ENCODE measurements around the gene GRK5.

The GRK5 gene

DNA sequence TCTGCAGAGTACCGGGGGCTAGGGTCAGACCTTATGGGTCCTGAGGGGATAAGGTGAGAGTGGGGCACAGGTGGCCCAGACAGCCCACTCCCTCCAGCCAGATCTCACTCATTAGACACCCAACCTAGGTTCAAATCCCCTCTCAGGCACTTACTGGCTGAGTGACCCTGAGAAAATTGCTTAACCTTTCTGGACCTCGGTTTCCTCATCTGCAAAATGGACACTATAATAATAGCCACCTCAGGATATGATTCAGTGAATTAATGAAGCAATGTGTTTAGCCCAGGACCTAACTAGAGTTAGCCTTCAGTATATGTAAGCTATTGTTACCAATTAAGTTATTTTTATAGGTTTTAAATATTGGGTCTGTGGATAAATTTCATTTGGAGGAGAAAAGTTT lies 212.6 kb downstream of the GRK5 start:
- TF ChIP-seq POLR2A (IDR thresholded peaks at IDR 0.05; ENCODE audit: extremely low read depth, insufficient read length) (no peak), MYC (IDR thresholded peaks at IDR 0.05; ENCODE audit: low read depth, low read length) (no peak), MAX (IDR thresholded peaks at IDR 0.05; ENCODE audit: low read depth, low read length) (no peak)
- TF ChIP-seq, protein P1, sequence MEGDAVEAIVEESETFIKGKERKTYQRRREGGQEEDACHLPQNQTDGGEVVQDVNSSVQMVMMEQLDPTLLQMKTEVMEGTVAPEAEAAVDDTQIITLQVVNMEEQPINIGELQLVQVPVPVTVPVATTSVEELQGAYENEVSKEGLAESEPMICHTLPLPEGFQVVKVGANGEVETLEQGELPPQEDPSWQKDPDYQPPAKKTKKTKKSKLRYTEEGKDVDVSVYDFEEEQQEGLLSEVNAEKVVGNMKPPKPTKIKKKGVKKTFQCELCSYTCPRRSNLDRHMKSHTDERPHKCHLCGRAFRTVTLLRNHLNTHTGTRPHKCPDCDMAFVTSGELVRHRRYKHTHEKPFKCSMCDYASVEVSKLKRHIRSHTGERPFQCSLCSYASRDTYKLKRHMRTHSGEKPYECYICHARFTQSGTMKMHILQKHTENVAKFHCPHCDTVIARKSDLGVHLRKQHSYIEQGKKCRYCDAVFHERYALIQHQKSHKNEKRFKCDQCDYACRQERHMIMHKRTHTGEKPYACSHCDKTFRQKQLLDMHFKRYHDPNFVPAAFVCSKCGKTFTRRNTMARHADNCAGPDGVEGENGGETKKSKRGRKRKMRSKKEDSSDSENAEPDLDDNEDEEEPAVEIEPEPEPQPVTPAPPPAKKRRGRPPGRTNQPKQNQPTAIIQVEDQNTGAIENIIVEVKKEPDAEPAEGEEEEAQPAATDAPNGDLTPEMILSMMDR (IDR thresholded peaks at IDR 0.05; ENCODE audit: low read depth, low read length) = no peak
- no peak overlapping the region for H3K4me3 ChIP-seq (ENCODE audit: low read depth, low read length)
- DNase-seq (ENCODE audit: low read depth) = no peak

- DNase-seq (ENCODE audit: low read depth) = no peak
- no peak overlapping the region for H3K4me3 ChIP-seq (ENCODE audit: low read depth, low read length)
- TF ChIP-seq MYC (IDR thresholded peaks at IDR 0.05; ENCODE audit: low read depth, low read length) (no peak), MAX (IDR thresholded peaks at IDR 0.05; ENCODE audit: low read depth, low read length) (no peak), POLR2A (IDR thresholded peaks at IDR 0.05; ENCODE audit: extremely low read depth, insufficient read length) (no peak)
- TF ChIP-seq, protein P1 (IDR thresholded peaks at IDR 0.05; ENCODE audit: low read depth, low read length) = no peak
Measured at GRCh38 chr10:119420950-119421875, 213.8 kb downstream of the GRK5 start.

DNA sequence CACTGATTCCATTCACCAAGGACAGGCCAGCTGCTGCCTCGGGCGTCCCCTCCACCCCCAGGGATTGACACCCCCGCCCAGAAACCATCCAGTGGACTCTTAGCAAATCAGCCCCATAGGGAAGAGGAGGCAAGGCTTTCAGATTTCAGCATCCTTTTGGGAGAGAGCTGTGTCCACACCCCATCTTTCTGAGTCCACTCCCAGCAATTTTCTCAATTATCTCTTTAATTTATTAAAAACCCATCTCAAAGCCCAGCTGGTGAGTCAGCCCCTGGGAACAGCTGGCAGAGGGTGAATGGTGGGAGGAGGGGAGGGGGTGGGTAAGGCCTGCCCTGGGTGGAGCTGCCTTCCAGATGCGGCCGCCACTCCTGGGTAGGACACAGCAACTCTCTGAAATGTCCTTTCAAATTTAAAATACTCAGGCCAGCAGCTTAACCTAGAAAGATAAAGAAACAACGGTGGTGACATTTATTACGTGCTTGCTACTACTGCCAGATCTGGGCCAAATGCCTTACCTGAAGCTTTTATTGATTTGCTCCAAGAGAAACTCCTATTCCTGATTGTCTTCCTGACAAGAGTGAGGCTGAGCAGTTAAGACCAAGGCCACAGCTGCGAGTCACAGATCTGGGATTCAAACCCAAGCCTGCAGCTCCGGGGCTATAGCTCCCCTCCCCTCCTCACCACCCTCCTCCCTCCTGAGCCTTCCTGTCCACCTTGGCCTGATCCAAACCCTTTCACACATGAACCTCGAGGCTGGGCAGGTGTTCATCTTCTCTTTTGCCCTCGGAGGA lies 214.7 kb downstream of the GRK5 start:
- TF ChIP-seq MAX (IDR thresholded peaks at IDR 0.05; ENCODE audit: low read depth, low read length) (no peak), MYC (IDR thresholded peaks at IDR 0.05; ENCODE audit: low read depth, low read length) (no peak), POLR2A (IDR thresholded peaks at IDR 0.05; ENCODE audit: extremely low read depth, insufficient read length) (no peak)
- TF ChIP-seq, protein P1 (IDR thresholded peaks at IDR 0.05; ENCODE audit: low read depth, low read length) = no peak
- no peak overlapping the region for H3K4me3 ChIP-seq (ENCODE audit: low read depth, low read length)
- DNase-seq (ENCODE audit: low read depth) = no peak

- no peak for DNase-seq (ENCODE audit: low read depth)
- TF ChIP-seq MAX (IDR thresholded peaks at IDR 0.05; ENCODE audit: low read depth, low read length) (no peak), POLR2A (IDR thresholded peaks at IDR 0.05; ENCODE audit: extremely low read depth, insufficient read length) (no peak)
- H3K4me3 ChIP-seq (ENCODE audit: low read depth, low read length) = no peak overlapping the region
Measured at GRCh38 chr10:119422682-119423509, 215.5 kb downstream of the GRK5 start.

DNA sequence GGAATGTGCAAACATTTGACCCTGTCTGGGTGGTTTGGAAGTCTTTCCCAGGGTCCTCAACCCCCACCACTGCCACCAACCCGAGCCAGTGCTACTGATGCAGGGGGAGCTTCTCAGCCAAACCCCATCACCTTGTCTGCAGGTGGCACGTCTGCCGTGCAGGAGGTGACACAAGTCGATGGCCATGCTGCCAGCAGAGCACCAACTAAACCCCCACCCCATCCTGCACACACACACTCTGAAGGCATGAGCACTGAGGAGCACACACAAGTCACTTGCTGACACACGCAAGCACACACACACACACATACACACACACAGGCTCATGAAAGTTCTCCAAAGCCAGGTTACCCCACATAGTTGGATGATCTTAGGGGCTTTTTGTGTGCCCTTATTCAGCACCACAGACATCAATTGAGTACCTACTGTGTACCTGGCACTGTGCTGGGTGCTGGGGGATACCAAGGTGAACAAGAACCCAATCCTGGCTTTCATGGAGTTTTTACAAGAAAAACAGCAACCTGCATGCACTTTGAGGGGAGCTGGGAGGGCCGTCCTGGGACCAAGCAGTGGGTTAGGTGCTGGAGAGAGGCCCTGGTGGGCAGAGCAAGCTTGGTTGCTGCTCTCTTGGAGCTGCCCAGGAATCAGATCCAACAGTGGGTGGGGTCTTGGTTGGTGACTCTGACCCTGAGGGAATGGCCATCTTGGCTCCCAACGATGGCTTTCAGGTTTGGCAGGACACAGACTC lies 216.3 kb downstream of the GRK5 start:
- no peak overlapping the region for H3K4me3 ChIP-seq (ENCODE audit: low read depth, low read length)
- TF ChIP-seq MAX (IDR thresholded peaks at IDR 0.05; ENCODE audit: low read depth, low read length) = no peak
- DNase-seq (ENCODE audit: low read depth) = no peak
